Measurements from ENCODE around the gene PLEKHN1. TPM values are rescaled to one million over a fixed set of nuclear protein-coding genes. Genes with fewer than 3 reads are reported as not detected.
"Not testable (repeated sequence)": the region's sequence is repeated elsewhere in the genome, so short reads cannot be mapped to it uniquely, and the experiment has no call there.

The PLEKHN1 gene
- total RNA-seq, 2 donors from 2014 or later: 3.4 to 4.3 TPM

DNA sequence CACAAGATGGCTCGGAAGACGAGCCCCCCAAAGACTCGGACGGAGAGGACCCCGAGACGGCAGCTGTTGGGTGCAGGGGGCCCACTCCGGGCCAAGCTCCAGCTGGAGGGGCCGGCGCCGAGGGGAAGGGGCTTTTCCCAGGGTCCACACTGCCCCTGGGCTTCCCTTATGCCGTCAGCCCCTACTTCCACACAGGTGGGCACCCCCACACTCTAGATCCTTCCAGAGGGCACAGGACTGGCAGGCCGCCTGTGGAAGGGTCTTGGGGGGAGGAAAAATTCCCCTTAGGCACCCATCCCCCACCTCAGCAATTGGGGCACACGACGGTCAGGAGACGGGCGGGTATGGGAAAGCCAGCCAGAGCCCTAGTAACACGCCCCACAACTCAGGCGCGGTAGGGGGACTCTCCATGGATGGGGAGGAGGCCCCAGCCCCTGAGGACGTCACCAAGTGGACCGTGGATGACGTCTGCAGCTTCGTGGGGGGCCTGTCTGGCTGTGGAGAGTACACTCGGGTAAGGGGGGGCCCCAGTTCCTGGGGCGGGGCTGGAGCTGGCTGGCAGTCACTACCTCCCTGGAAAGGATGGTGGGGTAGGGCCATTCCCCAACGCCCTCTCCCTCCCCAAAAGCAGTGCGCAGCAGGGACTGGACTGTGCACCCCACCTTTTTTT is 23.3 kb upstream of the PLEKHN1 start:
- Mint-ChIP-seq H3K4me1 (peaks cover 7% of the 10 kb centered on the region), H3K27me3 (peaks cover 15% of the 10 kb centered on the region), H3K27ac (no peak overlapping the region), H3K36me3 (ENCODE audit: low read depth) (peaks cover 3% of the 10 kb centered on the region), H3K4me3 (peak overlapping the region; percentile 45)
- ATAC-seq (no peak), DNase-seq (no peak)
- H3K9me3 ChIP-seq (ENCODE audit: control insufficient read depth, low read length, poor library complexity, severe bottlenecking): no peaks in the 10 kb centered on the region

DNA sequence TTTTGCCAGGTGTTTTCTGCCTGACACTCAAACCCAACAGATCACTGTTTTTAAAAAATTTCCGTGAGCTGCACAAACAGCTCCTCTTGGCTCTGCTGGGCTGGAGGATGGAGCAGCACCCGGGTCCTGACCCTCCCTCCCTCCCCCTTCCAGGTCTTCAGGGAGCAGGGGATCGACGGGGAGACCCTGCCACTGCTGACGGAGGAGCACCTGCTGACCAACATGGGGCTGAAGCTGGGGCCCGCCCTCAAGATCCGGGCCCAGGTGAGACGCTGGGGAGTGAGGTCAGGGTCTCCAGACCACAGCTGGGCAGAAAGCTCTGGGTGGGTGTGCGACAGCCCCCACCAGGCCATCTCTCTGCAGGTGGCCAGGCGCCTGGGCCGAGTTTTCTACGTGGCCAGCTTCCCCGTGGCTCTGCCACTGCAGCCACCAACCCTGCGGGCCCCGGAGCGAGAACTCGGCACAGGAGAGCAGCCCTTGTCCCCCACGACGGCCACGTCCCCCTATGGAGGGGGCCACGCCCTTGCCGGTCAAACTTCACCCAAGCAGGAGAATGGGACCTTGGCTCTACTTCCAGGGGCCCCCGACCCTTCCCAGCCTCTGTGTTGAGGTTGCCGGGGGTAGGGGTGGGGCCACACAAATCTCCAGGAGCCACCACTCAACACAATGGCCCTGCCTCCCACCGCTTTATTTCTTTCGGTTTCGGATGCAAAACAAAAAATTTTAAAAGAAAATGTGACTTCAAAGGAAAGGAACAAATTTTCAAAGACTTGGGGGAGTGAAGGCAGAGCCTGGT is 22.5 kb upstream of the PLEKHN1 start:
- no peak for DNase-seq
- peaks cover 8% of the 10 kb centered on the region for H3K27me3 Mint-ChIP-seq
- H3K4me3 Mint-ChIP-seq: no peak overlapping the region

DNA sequence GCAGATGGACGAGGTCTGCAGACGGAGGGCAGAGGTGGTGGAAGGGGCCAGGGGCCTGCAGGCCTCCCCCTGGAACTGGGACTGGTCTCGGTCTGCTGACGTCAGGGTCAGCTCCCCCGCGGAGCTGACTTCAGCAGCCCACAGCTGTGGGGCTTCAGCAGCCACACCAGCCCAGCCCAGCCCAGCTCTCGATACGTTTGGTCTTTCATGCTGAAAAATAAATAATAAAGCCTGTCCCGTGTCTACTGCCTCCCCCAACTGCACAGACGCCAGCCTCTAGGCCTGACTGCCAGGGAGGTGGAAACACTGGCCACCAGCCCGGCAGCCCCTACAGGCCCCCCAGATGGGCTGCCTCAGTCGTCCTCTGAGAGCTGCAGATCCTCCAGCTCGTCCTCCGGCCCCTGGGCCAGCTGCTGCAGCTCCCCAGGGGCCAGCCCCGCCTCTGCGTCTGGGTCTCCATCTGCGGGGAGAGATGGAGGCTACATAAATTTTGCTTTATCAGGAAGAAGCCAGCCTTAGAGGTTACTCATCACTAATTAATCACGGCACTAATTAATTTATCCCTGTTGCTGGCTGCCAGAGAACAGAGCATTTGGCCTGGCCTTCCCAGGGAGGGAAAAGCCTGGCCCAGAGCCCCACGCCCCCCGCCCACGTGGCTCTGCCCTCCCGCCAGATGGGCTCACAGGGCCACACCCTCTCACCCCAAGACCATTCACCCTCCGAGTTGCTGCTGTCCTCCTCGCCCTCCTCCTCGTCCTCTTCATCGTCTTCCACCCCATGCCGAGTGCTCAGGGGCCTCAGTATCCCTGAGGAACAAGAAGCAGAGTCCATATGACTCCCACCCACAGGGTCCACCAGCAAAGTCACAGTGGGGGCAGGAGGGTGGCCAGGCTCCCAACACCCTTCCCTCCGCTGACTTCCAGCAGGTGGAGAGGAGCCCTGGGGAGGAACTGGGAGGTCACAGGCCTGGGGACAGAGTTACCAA is 21.6 kb upstream of the PLEKHN1 start:
- no peak for ATAC-seq
- H3K27me3 Mint-ChIP-seq: peaks cover 6% of the 10 kb centered on the region

More for the DNA sequence above, 22.5 kb upstream of the PLEKHN1 start:
- no peak for ATAC-seq
- Mint-ChIP-seq H3K4me1 (peaks cover 7% of the 10 kb centered on the region), H3K27ac (no peak overlapping the region), H3K36me3 (ENCODE audit: low read depth) (peaks cover 4% of the 10 kb centered on the region)
- no peaks in the 10 kb centered on the region for H3K9me3 ChIP-seq (ENCODE audit: control insufficient read depth, low read length, poor library complexity, severe bottlenecking)

GRCh38 chr1:945688-946556 is 20.4 kb upstream of the PLEKHN1 start:
- DNase-seq (no peak), ATAC-seq (no peak)
- H3K9me3 ChIP-seq (ENCODE audit: control insufficient read depth, low read length, poor library complexity, severe bottlenecking): no peaks in the 10 kb centered on the region
- Mint-ChIP-seq H3K36me3 (ENCODE audit: low read depth) (peaks cover 5% of the 10 kb centered on the region), H3K27ac (no peak overlapping the region), H3K4me3 (peak overlapping the region; percentile 53), H3K27me3 (peaks cover 6% of the 10 kb centered on the region), H3K4me1 (peaks cover 6% of the 10 kb centered on the region)

More for the DNA sequence above, 21.6 kb upstream of the PLEKHN1 start:
- Mint-ChIP-seq H3K4me1 (peaks cover 7% of the 10 kb centered on the region), H3K4me3 (no peak overlapping the region), H3K36me3 (ENCODE audit: low read depth) (peaks cover 5% of the 10 kb centered on the region), H3K27ac (no peak overlapping the region)
- H3K9me3 ChIP-seq (ENCODE audit: control insufficient read depth, low read length, poor library complexity, severe bottlenecking): no peaks in the 10 kb centered on the region
- no peak for DNase-seq

DNA sequence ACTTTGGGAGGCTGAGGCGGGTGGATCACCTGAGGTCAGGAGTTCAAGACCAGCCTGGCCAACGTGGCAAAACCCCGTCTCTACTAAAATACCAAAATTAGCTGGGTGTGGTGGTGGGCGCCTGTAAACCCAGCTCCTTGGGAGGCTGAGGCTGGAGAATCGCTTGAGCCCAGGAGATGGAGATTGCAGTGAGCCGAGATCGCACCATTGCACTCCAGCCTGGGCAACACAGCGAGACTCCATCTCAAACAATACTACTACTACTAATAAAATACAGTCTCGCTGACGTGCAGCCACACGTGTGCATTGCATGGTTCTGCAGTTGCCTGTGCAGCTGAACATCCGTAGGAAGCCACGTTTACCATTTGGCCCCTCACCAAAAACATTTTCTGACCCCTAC is 19.5 kb upstream of the PLEKHN1 start:
- H3K4me1 Mint-ChIP-seq; H3K4me3 Mint-ChIP-seq; H3K9me3 ChIP-seq (ENCODE audit: control insufficient read depth, low read length, poor library complexity, severe bottlenecking); H3K27ac Mint-ChIP-seq; H3K36me3 Mint-ChIP-seq (ENCODE audit: low read depth); ATAC-seq; H3K27me3 Mint-ChIP-seq; DNase-seq: not testable (repeated sequence)

DNA sequence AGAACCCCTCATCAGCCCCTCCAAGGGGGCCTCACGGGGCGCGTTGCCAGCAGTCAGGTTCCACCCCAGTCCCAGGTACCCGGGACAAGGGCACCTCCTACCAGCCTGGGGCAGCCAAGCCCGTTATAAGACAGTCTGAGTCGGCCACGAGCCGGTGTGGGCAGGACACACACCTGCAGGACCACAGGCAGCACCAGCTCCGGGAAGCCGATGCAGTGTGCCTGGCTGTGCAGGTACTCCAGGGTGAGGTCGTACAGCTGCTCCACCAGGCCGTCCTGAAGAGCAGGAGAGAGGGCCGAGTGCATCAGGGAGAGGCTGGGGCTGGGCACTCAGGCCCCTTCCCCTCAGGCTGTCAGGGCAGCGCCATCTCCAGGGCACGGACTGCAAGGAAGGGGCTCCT is 18.3 kb upstream of the PLEKHN1 start:
- Mint-ChIP-seq H3K27me3 (no peaks in the 10 kb centered on the region), H3K4me3 (no peak overlapping the region), H3K36me3 (ENCODE audit: low read depth) (peaks cover 11% of the 10 kb centered on the region), H3K27ac (no peak overlapping the region), H3K4me1 (peaks cover 2% of the 10 kb centered on the region)
- DNase-seq (no peak), ATAC-seq (no peak)
- no peaks in the 10 kb centered on the region for H3K9me3 ChIP-seq (ENCODE audit: control insufficient read depth, low read length, poor library complexity, severe bottlenecking)

- no peak overlapping the region for H3K27ac Mint-ChIP-seq
- H3K4me3 Mint-ChIP-seq: no peak overlapping the region
- ATAC-seq (no peak), DNase-seq (no peak)
- no peaks in the 10 kb centered on the region for H3K9me3 ChIP-seq (ENCODE audit: control insufficient read depth, low read length, poor library complexity, severe bottlenecking)
- H3K36me3 Mint-ChIP-seq (ENCODE audit: low read depth): peaks cover 15% of the 10 kb centered on the region
- H3K4me1 Mint-ChIP-seq: peaks cover 6% of the 10 kb centered on the region
- H3K27me3 Mint-ChIP-seq: no peaks in the 10 kb centered on the region
Measured at GRCh38 chr1:950268-950667, 16.0 kb upstream of the PLEKHN1 start.

DNA sequence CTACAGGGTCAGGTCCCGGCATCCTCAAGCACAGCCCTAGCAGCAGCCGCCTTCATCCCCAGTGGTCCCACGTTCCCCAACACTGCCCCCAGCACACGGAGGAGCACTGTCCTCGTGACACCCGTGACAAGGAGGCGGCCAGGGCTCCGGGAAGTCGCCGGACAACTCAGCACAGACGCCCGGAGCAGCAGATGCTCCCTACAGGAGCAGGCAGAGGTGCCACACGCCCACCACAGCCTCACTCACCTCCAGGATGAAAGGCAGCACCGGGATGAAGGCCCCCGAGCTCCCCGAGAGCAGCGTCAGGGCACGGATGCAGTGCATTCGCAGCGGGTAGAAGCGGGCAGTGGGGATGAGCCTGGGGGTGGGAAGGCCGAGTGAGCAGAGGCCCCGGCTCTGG is 15.4 kb upstream of the PLEKHN1 start:
- no peak overlapping the region for H3K4me3 Mint-ChIP-seq
- H3K27ac Mint-ChIP-seq: no peak overlapping the region
- peaks cover 16% of the 10 kb centered on the region for H3K36me3 Mint-ChIP-seq (ENCODE audit: low read depth)
- no peaks in the 10 kb centered on the region for H3K9me3 ChIP-seq (ENCODE audit: control insufficient read depth, low read length, poor library complexity, severe bottlenecking)
- DNase-seq: no peak
- H3K4me1 Mint-ChIP-seq: peaks cover 7% of the 10 kb centered on the region
- no peak for ATAC-seq
- H3K27me3 Mint-ChIP-seq: no peaks in the 10 kb centered on the region

DNA sequence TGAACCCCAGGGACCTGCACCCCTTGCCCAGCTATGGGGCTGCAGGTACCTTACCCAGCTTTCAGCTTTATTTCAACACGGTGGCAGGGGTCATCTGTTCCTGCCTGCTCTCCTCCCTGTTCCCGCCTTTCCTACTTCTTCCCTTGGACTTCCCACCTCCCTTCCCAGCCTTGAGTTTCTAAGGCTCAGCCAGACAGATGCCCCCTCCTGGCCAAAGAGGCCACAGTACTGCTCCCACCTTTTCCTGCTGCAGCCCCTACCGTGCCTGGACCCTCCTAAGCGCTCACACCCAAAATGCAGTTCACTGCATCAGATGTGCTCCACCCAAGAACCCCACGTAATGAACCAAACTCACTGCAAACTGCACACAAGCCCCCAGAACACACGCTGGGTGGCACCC is 14.9 kb upstream of the PLEKHN1 start:
- Mint-ChIP-seq H3K27me3 (no peaks in the 10 kb centered on the region), H3K27ac (no peak overlapping the region), H3K4me3 (no peak overlapping the region), H3K4me1 (peaks cover 7% of the 10 kb centered on the region), H3K36me3 (ENCODE audit: low read depth) (peaks cover 14% of the 10 kb centered on the region)
- DNase-seq: no peak
- no peak for ATAC-seq
- no peaks in the 10 kb centered on the region for H3K9me3 ChIP-seq (ENCODE audit: control insufficient read depth, low read length, poor library complexity, severe bottlenecking)

- H3K9me3 ChIP-seq (ENCODE audit: control insufficient read depth, low read length, poor library complexity, severe bottlenecking): no peaks in the 10 kb centered on the region
- H3K27ac Mint-ChIP-seq: no peak overlapping the region
- DNase-seq (no peak), ATAC-seq (no peak)
- peaks cover 7% of the 10 kb centered on the region for H3K4me1 Mint-ChIP-seq
- H3K27me3 Mint-ChIP-seq: no peaks in the 10 kb centered on the region
- peaks cover 14% of the 10 kb centered on the region for H3K36me3 Mint-ChIP-seq (ENCODE audit: low read depth)
- no peak overlapping the region for H3K4me3 Mint-ChIP-seq
Measured at GRCh38 chr1:952201-952600, 14.1 kb upstream of the PLEKHN1 start.

DNA sequence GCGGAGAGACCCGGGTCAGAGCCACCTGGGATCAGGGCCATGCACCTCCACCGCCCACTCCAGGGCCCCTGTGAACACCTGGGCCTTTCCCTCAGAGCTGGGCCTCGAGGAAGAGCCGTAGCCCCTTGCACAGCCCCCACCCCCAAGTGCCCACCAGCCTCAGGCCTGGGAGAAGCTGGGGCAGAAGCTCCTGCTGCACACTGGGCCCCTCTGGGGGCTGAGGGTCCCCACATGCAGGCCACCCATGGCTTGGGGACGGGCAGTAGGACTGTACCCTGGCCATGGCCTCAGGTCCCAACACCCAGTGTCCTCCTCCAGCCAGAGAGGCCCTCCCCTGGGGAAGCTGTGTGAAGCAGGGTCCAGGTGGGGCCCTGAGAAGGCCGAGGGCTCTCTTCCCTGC is 13.7 kb upstream of the PLEKHN1 start:
- Mint-ChIP-seq H3K4me3 (no peak overlapping the region), H3K36me3 (ENCODE audit: low read depth) (peaks cover 16% of the 10 kb centered on the region), H3K4me1 (peaks cover 10% of the 10 kb centered on the region), H3K27ac (no peak overlapping the region), H3K27me3 (no peaks in the 10 kb centered on the region)
- DNase-seq (no peak), ATAC-seq (no peak)
- H3K9me3 ChIP-seq (ENCODE audit: control insufficient read depth, low read length, poor library complexity, severe bottlenecking): no peaks in the 10 kb centered on the region

DNA sequence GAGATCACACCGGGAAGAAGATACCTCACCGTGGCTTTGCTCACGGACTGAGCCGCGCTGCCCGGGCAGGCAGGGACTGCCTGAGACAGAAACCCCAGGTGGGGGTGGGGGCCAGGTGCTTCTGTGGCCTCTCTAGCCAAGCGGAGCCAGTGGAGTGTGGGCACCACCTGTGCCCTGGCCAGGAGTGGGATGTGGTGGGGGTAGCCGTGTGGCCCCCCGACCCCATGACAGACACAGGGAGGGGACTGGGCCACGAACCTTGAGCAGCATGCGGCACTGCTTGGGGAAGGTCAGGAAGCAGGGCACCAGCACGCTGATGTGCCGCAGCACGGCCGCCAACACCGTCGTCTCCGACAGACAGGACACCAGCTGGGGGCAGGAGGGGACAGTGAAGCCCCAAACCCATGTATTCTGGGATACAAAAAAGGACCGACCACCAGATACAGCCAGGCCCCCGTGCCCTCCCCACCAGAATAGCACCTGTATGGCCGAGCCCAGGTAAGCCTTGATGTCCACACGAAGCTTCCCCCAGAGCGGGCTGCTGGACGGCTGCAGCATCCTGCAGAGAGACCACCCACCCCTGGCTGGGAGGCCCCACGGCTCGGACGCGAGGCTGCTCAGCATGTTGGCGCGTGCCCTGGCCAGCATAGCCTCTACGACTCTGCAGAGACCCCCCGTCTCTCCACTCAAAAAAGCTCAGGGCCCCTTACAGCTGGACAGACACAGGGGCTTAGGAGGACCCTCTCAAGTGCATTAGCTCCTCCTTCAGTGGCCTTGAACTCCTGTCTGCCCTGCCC is 12.6 kb upstream of the PLEKHN1 start:
- no peaks in the 10 kb centered on the region for H3K27me3 Mint-ChIP-seq
- peaks cover 16% of the 10 kb centered on the region for H3K4me1 Mint-ChIP-seq
- peaks cover 15% of the 10 kb centered on the region for H3K36me3 Mint-ChIP-seq (ENCODE audit: low read depth)
- DNase-seq (no peak), ATAC-seq (no peak)
- H3K27ac Mint-ChIP-seq: no peak overlapping the region
- H3K4me3 Mint-ChIP-seq: no peak overlapping the region
- H3K9me3 ChIP-seq (ENCODE audit: control insufficient read depth, low read length, poor library complexity, severe bottlenecking): no peaks in the 10 kb centered on the region

Data from T-helper 17 cell (primary cell).